Activated gamma-delta T cell treated with Interleukin-2 at 50 U/mL for 16 hours (primary cell): ENCODE measurements around the gene STRBP.
"Not testable (repeated sequence)": the region's sequence is repeated elsewhere in the genome, so short reads cannot be mapped to it uniquely, and the experiment has no call there.

Source experiments
- DNase-seq: peaks from one replicate; pipeline ENCODE4 v3.0.0-alpha.2; 2020

Gene STRBP

DNA sequence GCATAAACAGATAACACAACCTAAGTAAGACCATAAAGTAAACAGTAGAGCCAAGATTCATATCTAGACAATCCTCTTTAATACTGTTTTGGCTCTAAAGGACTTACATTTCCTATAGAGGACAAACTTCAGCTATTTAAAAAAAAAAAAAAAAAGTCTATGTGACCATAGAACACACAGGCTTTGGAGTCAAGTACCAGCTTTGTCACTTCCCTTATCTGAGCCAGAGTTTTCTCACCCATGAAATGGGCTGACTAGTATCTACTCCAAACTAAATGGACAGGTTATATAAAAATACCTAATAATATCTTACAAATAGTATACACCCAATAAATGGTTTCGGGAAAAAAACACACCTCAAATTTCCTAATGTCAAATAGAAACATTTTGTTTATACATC is 81.3 kb downstream of the STRBP start:
- DNase-seq: no peak

GRCh38 chr9:123186029-123186428 is 82.4 kb downstream of the STRBP start:
- DNase-seq: not testable (repeated sequence)

DNA sequence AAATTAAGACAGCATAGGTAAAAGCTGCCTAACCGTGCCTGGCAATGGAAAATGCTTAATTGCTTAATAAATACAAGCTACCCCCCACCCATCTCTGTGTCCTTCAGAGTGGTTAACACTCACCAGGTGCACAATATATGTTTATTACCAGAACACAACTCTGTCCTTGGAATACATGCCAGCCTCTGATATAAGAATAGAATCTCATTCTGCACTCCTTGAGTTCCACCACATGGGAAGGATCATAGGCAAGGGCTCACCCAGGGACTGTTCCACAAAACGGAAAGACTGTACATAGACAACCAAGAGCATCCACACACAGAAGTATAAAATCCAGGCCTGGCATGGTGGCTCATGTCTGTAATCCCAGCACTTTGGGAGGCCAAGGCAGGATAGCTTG is 91.4 kb downstream of the STRBP start:
- DNase-seq: no peak

DNA sequence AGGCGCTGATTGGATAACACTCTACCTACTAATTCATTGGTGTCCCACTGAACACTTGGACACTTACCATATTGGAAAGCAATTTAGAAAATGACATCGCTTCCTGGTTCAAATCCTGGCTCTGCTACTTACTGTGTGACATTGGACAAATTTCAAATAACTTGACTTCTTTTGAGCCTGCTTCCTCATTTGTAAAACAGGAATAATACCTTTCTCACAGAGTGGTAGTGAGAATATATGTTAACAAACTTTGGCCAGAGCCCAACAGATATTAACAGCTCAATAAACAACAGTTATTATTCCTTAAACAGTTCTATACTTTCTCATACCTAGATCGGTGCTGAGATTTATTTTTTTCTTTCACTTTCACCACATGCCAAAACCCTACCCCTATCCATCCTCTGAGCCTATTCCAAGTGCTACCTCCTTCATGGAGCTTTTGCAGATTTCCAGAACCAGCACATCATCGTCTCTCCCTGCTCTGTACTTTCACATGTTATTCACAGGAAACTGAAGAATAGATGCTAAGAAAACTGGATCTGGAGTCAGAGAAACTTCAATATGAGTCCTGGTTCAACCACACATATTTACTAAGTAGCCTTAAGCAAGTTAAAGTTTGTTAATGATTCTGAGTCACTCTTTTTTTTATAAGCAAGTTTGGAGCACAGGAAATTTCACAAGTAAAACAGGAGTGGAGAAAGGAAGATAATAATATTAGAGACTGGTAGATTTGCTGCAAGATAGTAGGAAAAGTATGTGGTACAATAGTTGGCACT is 92.3 kb downstream of the STRBP start:
- no peak for DNase-seq

- DNase-seq: no peak
Observed at GRCh38 chr9:123174887-123175518, 93.4 kb downstream of the STRBP start.

- DNase-seq: no peak
Observed at GRCh38 chr9:123174079-123174478, 94.3 kb downstream of the STRBP start.

- DNase-seq: no peak
Observed at GRCh38 chr9:123169926-123170325, 98.5 kb downstream of the STRBP start.

GRCh38 chr9:123168586-123168985 is 99.8 kb downstream of the STRBP start:
- no peak for DNase-seq

DNA sequence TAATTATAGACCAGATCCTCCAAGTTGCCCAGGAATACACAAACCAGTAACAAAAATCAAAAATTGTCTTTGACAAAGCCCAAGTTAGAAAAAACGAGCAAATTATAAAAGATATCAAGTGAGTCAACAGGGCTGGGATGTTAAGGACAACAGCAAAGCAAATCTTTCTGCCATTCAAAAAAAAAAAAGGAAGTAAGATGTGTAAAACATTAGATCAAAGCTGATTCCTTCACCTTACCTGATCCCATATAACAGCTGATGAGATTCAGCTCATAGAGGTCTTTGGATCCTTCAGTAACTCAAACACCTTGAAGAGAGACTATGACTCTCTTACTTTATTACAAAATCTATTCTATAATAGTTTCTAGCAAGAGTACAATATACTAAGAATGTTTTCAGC is 100.9 kb downstream of the STRBP start:
- no peak for DNase-seq

DNA sequence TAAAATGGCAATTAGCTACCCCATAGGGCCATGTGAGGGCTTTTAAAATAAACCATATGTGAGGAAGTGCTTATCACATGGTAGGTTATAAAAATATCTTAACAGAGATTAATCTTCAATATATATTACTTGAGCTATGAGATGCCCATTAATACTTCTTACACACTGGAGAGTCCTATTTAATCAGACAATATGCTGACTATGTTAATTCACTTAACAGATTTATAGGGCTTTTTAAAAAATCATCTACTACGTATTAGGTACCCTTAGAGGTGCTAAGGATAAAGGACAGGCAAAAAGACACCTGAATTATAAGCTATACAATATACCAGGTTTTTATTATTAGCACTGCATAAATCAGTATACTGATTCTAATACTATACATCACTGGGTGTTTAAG is 102.6 kb downstream of the STRBP start:
- no peak for DNase-seq

GRCh38 chr9:123164285-123164684 is 104.1 kb downstream of the STRBP start:
- DNase-seq: no peak

- no peak for DNase-seq
Observed at GRCh38 chr9:123162791-123163345, 105.5 kb downstream of the STRBP start.

DNA sequence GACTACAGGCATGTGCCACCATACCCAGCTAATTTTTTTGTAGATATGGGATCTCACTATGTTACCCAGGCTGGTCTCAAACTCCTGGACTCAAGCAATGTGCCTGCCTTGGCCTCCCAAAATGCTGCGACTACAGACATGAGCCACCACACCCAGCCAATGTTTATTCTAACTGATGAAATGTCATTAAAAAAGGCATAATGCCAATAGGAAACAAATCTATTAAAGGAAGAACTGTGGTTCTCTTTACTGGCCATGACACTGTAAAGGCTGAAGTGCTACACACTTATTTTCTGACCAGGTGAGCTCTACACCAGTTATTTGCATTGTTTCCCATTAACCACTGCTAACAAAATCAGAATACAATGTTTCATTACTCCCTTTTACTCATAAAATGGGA is 106.0 kb downstream of the STRBP start:
- no peak for DNase-seq

- no peak for DNase-seq
Observed at GRCh38 chr9:123157221-123157620, 111.2 kb downstream of the STRBP start.

DNA sequence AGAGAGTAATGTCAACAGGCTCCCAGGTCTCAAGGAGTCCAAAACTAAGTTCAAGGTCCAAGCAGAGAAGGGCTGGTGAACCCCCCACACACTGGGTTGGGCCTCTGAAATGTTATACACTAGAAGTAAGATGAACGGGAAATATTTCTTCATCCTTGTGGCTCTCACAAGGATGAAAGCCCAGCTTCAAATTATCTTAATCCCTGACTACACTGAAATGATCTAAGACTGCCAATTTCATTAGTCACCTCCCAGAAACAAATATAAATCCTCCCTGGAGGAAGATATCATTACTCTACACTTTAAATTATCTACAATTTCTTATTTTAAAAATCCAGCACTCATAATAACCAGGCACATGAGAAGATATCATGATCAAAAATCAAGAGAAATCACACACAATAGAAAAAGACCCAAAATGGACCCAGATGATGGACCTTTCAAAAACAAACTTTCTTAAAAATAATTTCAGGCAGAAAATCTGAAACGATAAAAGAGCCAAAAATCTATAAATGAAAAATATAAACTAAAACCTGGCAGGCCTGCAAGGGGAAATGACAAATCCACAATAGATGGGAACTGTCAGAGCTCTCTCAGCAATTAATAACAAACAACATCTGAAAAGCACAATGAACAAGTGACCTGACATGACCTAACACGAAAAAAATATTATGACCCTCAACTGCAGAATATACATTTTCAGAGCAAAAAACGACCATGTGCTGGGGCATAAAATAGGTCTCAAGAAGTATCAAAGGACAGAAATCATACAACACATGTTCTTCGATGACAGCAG is 117.5 kb downstream of the STRBP start:
- no peak for DNase-seq

GRCh38 chr9:123149067-123149466 is 119.3 kb downstream of the STRBP start:
- DNase-seq: no peak

GRCh38 chr9:123138163-123138562 is 130.2 kb downstream of the STRBP start:
- no peak for DNase-seq

GRCh38 chr9:123135430-123135829 is 133.0 kb downstream of the STRBP start:
- no peak for DNase-seq

DNA sequence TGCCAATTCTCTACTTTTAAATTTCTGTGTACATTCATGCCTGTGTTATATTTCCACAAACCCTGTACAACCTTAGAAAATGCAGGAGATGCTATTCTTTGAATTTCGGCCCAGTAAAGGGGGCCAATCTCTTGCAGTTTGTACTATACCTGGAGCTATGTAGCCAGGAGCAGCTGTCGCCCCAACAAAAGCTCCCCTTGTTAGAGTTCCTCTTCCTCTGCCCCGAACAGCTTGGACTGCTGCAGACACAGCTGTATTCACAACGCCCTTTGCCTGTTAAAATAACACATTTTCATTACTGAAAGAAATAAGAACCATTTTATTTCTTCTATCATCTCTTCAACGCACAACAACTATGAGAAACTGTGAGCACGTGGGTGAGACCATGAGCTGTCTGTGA is 135.7 kb downstream of the STRBP start:
- no peak for DNase-seq

DNA sequence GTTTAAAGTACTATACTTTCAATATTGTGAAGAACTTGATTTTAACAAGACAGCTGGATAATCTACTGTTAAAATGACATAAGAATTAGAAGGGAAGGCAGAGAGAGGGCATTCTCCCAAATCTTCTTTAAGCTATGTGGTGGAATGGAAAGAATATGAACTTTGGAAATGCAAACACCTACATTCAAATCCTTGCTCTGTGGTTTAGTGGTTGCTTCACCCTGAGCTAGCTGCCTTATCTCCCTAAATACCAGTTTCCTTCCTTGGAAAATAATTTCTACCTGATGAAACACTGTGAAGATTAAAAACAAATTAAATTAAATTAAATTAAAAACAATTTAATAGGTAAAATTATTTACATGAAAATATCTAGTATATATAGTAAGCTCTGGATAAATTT is 136.4 kb downstream of the STRBP start:
- DNase-seq: no peak

DNA sequence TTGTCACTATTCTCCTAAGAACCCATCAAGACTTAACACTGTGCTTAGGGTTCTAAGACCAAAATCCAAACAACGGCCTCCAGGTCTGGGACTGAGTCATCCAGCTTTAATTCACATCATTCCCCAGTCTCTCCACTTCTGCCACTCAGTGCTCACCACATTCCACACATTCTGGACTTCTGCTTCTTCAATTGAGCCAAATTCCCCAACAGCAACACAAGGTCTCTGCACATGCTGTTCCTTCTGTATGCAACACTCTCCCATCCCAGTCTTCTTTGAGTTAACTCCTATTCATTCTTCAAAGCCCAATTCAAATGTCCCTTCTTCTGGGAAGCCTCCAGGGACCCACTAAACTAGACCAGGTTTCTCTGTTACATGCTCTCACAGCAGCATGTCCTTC is 137.1 kb downstream of the STRBP start:
- DNase-seq: no peak

- DNase-seq: no peak
Observed at GRCh38 chr9:123129423-123129822, 139.0 kb downstream of the STRBP start.

DNA sequence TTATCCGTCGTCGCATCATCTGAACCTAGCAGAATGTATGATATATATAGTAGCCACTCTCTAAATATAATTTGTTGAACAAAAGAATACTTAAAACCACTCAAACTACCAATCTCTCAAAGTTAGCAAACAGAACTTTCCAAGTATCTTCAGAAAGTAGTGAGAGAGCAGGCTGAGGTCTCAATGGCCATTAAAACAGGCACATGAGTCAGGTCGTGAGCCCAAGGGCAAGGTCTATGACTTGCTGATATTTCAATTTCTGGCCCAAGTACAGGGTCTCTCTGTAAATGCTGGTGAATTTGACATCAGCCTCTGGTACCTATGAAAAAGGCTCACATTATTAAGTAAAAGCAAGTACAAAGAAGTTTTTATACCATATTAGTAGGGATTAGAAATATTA is 139.8 kb downstream of the STRBP start:
- no peak for DNase-seq
